ENCODE measurements around the gene ACBD4.

Gene ACBD4

GRCh38 chr17:45156242-45156641 is 20.8 kb downstream of the ACBD4 start:
- no peak overlapping the region for H3K27ac ChIP-seq (replicated peaks)
- TF ChIP-seq, protein P1, sequence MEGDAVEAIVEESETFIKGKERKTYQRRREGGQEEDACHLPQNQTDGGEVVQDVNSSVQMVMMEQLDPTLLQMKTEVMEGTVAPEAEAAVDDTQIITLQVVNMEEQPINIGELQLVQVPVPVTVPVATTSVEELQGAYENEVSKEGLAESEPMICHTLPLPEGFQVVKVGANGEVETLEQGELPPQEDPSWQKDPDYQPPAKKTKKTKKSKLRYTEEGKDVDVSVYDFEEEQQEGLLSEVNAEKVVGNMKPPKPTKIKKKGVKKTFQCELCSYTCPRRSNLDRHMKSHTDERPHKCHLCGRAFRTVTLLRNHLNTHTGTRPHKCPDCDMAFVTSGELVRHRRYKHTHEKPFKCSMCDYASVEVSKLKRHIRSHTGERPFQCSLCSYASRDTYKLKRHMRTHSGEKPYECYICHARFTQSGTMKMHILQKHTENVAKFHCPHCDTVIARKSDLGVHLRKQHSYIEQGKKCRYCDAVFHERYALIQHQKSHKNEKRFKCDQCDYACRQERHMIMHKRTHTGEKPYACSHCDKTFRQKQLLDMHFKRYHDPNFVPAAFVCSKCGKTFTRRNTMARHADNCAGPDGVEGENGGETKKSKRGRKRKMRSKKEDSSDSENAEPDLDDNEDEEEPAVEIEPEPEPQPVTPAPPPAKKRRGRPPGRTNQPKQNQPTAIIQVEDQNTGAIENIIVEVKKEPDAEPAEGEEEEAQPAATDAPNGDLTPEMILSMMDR (IDR thresholded peaks at IDR 0.05; ENCODE audit: insufficient read depth, low read length) = no peak
- TF ChIP-seq POLR2AphosphoS5 (IDR thresholded peaks at IDR 0.05; ENCODE audit: low read depth) (no peak), GABPA (IDR thresholded peaks at IDR 0.05; ENCODE audit: low read depth) (no peak), SPI1 (IDR thresholded peaks at IDR 0.05; ENCODE audit: borderline replicate concordance, low read depth) (no peak)
- TF ChIP-seq, protein P2, sequence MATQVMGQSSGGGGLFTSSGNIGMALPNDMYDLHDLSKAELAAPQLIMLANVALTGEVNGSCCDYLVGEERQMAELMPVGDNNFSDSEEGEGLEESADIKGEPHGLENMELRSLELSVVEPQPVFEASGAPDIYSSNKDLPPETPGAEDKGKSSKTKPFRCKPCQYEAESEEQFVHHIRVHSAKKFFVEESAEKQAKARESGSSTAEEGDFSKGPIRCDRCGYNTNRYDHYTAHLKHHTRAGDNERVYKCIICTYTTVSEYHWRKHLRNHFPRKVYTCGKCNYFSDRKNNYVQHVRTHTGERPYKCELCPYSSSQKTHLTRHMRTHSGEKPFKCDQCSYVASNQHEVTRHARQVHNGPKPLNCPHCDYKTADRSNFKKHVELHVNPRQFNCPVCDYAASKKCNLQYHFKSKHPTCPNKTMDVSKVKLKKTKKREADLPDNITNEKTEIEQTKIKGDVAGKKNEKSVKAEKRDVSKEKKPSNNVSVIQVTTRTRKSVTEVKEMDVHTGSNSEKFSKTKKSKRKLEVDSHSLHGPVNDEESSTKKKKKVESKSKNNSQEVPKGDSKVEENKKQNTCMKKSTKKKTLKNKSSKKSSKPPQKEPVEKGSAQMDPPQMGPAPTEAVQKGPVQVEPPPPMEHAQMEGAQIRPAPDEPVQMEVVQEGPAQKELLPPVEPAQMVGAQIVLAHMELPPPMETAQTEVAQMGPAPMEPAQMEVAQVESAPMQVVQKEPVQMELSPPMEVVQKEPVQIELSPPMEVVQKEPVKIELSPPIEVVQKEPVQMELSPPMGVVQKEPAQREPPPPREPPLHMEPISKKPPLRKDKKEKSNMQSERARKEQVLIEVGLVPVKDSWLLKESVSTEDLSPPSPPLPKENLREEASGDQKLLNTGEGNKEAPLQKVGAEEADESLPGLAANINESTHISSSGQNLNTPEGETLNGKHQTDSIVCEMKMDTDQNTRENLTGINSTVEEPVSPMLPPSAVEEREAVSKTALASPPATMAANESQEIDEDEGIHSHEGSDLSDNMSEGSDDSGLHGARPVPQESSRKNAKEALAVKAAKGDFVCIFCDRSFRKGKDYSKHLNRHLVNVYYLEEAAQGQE (IDR thresholded peaks at IDR 0.05; ENCODE audit: insufficient replicate concordance, low read depth) = no peak
- no peak overlapping the region for H3K4me3 ChIP-seq (replicated peaks; ENCODE audit: insufficient read depth, low read length)

GRCh38 chr17:45160447-45161287 is 25.2 kb downstream of the ACBD4 start:
- Histone ChIP-seq H3K27me3 (ENCODE audit: insufficient read depth, poor library complexity, severe bottlenecking) (no peaks in the 10 kb centered on the region), H3K4me3 (replicated peaks; ENCODE audit: insufficient read depth, low read length) (peak overlapping the region; percentile 72), H3K27ac (replicated peaks) (peak overlapping the region; percentile 100)
- TF ChIP-seq POLR2AphosphoS5 (IDR thresholded peaks at IDR 0.05; ENCODE audit: low read depth) (0 out of 2 replicates have a peak, but pooled peaks have one; percentile 26), SPI1 (IDR thresholded peaks at IDR 0.05; ENCODE audit: borderline replicate concordance, low read depth) (no peak)
- DNase-seq (ENCODE audit: low read depth in 1 of 2, low spot score in 1 of 2) = peak; percentile 47 to 81

More at GRCh38 chr17:45156242-45156641, 20.8 kb downstream of the ACBD4 start:
- no peak for DNase-seq (ENCODE audit: low read depth in 1 of 2, low spot score in 1 of 2)
- H3K27me3 ChIP-seq (ENCODE audit: insufficient read depth, poor library complexity, severe bottlenecking) = no peaks in the 10 kb centered on the region

DNA sequence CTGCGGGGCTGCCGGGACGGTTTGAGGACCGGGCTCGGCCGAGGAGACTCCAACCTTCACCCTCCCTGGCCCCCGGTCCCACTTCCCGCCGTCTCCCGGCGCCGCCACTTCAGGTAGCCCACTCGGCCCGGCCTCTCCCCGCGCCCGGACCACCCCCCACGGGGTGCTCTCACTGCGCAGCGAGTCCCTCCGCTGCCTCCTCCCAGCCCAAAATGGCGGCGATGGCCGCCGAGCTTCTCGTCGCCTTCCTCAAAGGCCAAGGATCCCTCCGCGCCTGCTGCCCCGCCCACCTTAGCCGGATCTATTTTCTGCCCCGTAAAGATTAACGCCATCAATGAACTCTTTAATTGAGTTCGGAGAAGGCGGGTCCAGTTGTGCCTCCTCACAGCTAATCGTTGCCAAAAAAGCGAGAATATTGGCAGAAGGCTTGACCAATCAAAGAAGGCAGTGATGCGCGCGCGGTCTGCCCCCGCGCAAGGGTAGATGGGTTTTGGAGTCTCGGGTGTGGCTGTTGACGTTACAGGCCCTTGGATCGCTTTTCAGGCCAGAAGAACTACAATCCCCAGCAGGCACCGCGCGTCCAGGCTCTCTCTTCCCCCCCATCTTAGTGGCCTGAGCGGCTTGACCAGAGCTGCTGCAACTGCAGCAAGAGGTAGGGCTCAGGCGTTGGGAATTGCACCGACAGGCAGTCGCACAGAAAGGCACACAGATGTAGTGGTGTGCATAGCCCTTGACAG is 26.0 kb downstream of the ACBD4 start, which contains the start of gene HEXIM2:
Gene HEXIM2 (plus strand): TSS at position 588 of the 737 bp plus-strand sequence. CDS start 919 bp downstream, outside the sequence.
- Histone ChIP-seq H3K27ac (replicated peaks) (peak within 1 kb of the TSS; percentile 100), H3K4me3 (replicated peaks; ENCODE audit: insufficient read depth, low read length) (peak within 1 kb of the TSS; percentile 72), H3K27me3 (ENCODE audit: insufficient read depth, poor library complexity, severe bottlenecking) (no peaks in the 10 kb centered on the region)
- TF ChIP-seq SPI1 (IDR thresholded peaks at IDR 0.05; ENCODE audit: borderline replicate concordance, low read depth) (peak; percentile 22; the same call in 1 of the 2 replicates), POLR2AphosphoS5 (IDR thresholded peaks at IDR 0.05; ENCODE audit: low read depth) (peak; percentile 93), GABPA (IDR thresholded peaks at IDR 0.05; ENCODE audit: low read depth) (no peak)
- TF ChIP-seq, protein P2 (IDR thresholded peaks at IDR 0.05; ENCODE audit: insufficient replicate concordance, low read depth) = no peak
- peak; percentile 99 to 100 for DNase-seq (ENCODE audit: low read depth in 1 of 2, low spot score in 1 of 2)

- Histone ChIP-seq H3K27ac (replicated peaks) (peak overlapping the region; percentile 15), H3K4me3 (replicated peaks; ENCODE audit: insufficient read depth, low read length) (peak overlapping the region; percentile 32), H3K27me3 (ENCODE audit: insufficient read depth, poor library complexity, severe bottlenecking) (no peaks in the 10 kb centered on the region)
- DNase-seq (ENCODE audit: low read depth in 1 of 2, low spot score in 1 of 2) = no peak
- TF ChIP-seq GABPA (IDR thresholded peaks at IDR 0.05; ENCODE audit: low read depth) (no peak), POLR2AphosphoS5 (IDR thresholded peaks at IDR 0.05; ENCODE audit: low read depth) (no peak), SPI1 (IDR thresholded peaks at IDR 0.05; ENCODE audit: borderline replicate concordance, low read depth) (no peak)
- TF ChIP-seq, protein P2 (IDR thresholded peaks at IDR 0.05; ENCODE audit: insufficient replicate concordance, low read depth) = no peak
- TF ChIP-seq, protein P1 (IDR thresholded peaks at IDR 0.05; ENCODE audit: insufficient read depth, low read length) = no peak
These were observed 26.7 kb downstream of the ACBD4 start for GRCh38 chr17:45162025-45162687.
